ENCODE results near the gene INKA2. TPM values are rescaled to one million over a fixed set of nuclear protein-coding genes. Genes with fewer than 3 reads are reported as not detected.

Gene INKA2
- polyA plus RNA-seq, 1 donor from 2014 or later: 0.77 TPM

- H4K20me1 ChIP-seq (ENCODE audit: insufficient read depth): no peaks in the 10 kb centered on the region
- TF ChIP-seq EP300 (conservative IDR thresholded peaks at IDR 0.05; ENCODE audit: poor library complexity, severe bottlenecking): no peak
- TF ChIP-seq EZH2 (IDR thresholded peaks at IDR 0.05; ENCODE audit: borderline replicate concordance, insufficient read depth, low read length, poor library complexity, severe bottlenecking): no peak
- no peak for TF ChIP-seq MXI1 (conservative IDR thresholded peaks at IDR 0.05; ENCODE audit: poor library complexity, severe bottlenecking)
- TF ChIP-seq TAF1 (IDR thresholded peaks at IDR 0.05; ENCODE audit: low read depth): no peak
- no peak for TF ChIP-seq POLR2AphosphoS5 (IDR thresholded peaks at IDR 0.05)
- no peak for TF ChIP-seq SMC3 (conservative IDR thresholded peaks at IDR 0.05; ENCODE audit: poor library complexity)
- TF ChIP-seq RAD21 (conservative IDR thresholded peaks at IDR 0.05): no peak
- no peak for TF ChIP-seq CTCF (IDR thresholded peaks at IDR 0.05; ENCODE audit: poor library complexity, severe bottlenecking)
- TF ChIP-seq REST (IDR thresholded peaks at IDR 0.05; ENCODE audit: borderline replicate concordance): no peak
- no peak overlapping the region for H3K4me3 ChIP-seq (ENCODE audit: low read length)
These were observed 47.3 kb downstream of the INKA2 start for GRCh38 chr1:111691886-111692285.

GRCh38 chr1:111690306-111690617 is 48.9 kb downstream of the INKA2 start:
- no peak overlapping the region for H3K27ac ChIP-seq (ENCODE audit: low read length)
- H3K4me2 ChIP-seq (ENCODE audit: low read length): no peak overlapping the region

More at GRCh38 chr1:111691886-111692285, 47.3 kb downstream of the INKA2 start:
- Histone ChIP-seq H3K9ac (ENCODE audit: low read length) (no peak overlapping the region), H3K9me3 (ENCODE audit: low read length) (no peaks in the 10 kb centered on the region), H3K79me2 (replicated peaks; ENCODE audit: insufficient read depth, low read length) (no peaks in the 10 kb centered on the region), H2AFZ (ENCODE audit: low read depth, low read length) (no peak overlapping the region), H3K9me2 (ENCODE audit: insufficient read depth, low read length) (no peaks in the 10 kb centered on the region), H3K4me2 (ENCODE audit: low read length) (no peak overlapping the region), H3F3A (ENCODE audit: insufficient read depth, low read length, poor library complexity, severe bottlenecking) (no peaks in the 10 kb centered on the region), H3K27me3 (ENCODE audit: insufficient read depth, low read depth, low read length) (no peaks in the 10 kb centered on the region), H3K36me3 (ENCODE audit: insufficient read depth, low read length) (peaks cover 15% of the 10 kb centered on the region), H3K27ac (ENCODE audit: low read length) (no peak overlapping the region)

More at GRCh38 chr1:111690306-111690617, 48.9 kb downstream of the INKA2 start:
- no peak overlapping the region for H2AFZ ChIP-seq (ENCODE audit: low read depth, low read length)
- H3K27me3 ChIP-seq (ENCODE audit: insufficient read depth, low read depth, low read length): no peaks in the 10 kb centered on the region
- H4K20me1 ChIP-seq (ENCODE audit: insufficient read depth): no peaks in the 10 kb centered on the region
- H3F3A ChIP-seq (ENCODE audit: insufficient read depth, low read length, poor library complexity, severe bottlenecking): no peaks in the 10 kb centered on the region
- no peak overlapping the region for H3K9ac ChIP-seq (ENCODE audit: low read length)
- no peaks in the 10 kb centered on the region for H3K9me2 ChIP-seq (ENCODE audit: insufficient read depth, low read length)
- H3K9me3 ChIP-seq (ENCODE audit: low read length): no peaks in the 10 kb centered on the region
- TF ChIP-seq RAD21 (conservative IDR thresholded peaks at IDR 0.05) (no peak), POLR2AphosphoS5 (IDR thresholded peaks at IDR 0.05) (no peak), MXI1 (conservative IDR thresholded peaks at IDR 0.05; ENCODE audit: poor library complexity, severe bottlenecking) (no peak), REST (IDR thresholded peaks at IDR 0.05; ENCODE audit: borderline replicate concordance) (no peak), SMC3 (conservative IDR thresholded peaks at IDR 0.05; ENCODE audit: poor library complexity) (no peak), CTCF (IDR thresholded peaks at IDR 0.05; ENCODE audit: poor library complexity, severe bottlenecking) (no peak), EP300 (conservative IDR thresholded peaks at IDR 0.05; ENCODE audit: poor library complexity, severe bottlenecking) (no peak), TAF1 (IDR thresholded peaks at IDR 0.05; ENCODE audit: low read depth) (no peak), EZH2 (IDR thresholded peaks at IDR 0.05; ENCODE audit: borderline replicate concordance, insufficient read depth, low read length, poor library complexity, severe bottlenecking) (no peak)
- H3K79me2 ChIP-seq (replicated peaks; ENCODE audit: insufficient read depth, low read length): no peaks in the 10 kb centered on the region
- peaks cover 1% of the 10 kb centered on the region for H3K36me3 ChIP-seq (ENCODE audit: insufficient read depth, low read length)
- no peak overlapping the region for H3K4me3 ChIP-seq (ENCODE audit: low read length)

All from neural cell (in vitro differentiated cells).